Nephron (organoid): ENCODE results near the gene ZNF343.

Experiments
- H3K27ac Mint-ChIP-seq, 3 experiments: 2 replicates each; pipeline ENCODE4 v1.8.0; 2020; ENCODE audit warnings: mixed read lengths in 3 of 3, mild to moderate bottlenecking in 2 of 3, moderate library complexity in 1 of 3
- H3K27me3 Mint-ChIP-seq: 2 replicates; pipeline ENCODE4 v1.8.0; 2021; ENCODE audit warnings: low read depth, mild to moderate bottlenecking, moderate library complexity, mixed read lengths
- H3K36me3 Mint-ChIP-seq: 2 replicates; pipeline ENCODE4 v1.8.0; 2020; ENCODE audit warnings: low read depth, mixed read lengths
- H3K4me1 Mint-ChIP-seq: 2 replicates; pipeline ENCODE4 v1.8.0; 2020; ENCODE audit warnings: mixed read lengths
- H3K4me3 Mint-ChIP-seq, 3 experiments: 2 replicates each; pipeline ENCODE4 v1.8.0; 2020; ENCODE audit warnings: mild to moderate bottlenecking in 3 of 3, mixed read lengths in 3 of 3, moderate library complexity in 2 of 3
- H3K9me3 Mint-ChIP-seq: 2 replicates; pipeline ENCODE4 v1.8.0; 2020; ENCODE audit warnings: mixed read lengths
- TF ChIP-seq, protein P1 (sequence below), 3 experiments: fragments of 200-600 bp; sonication (generic); IDR thresholded peaks; one replicate each; pipeline ENCODE4 v1.5.0; 2021; ENCODE audit warnings: antibody characterized with exemption in 3 of 3; ENCODE audit not compliant: unreplicated experiment in 3 of 3

Gene ZNF343

GRCh38 chr20:2446845-2447244 is 61.9 kb downstream of the ZNF343 start:
- H3K9me3 Mint-ChIP-seq = no peaks in the 10 kb centered on the region
- no peaks in the 10 kb centered on the region for H3K4me1 Mint-ChIP-seq
- no peaks in the 10 kb centered on the region for H3K27me3 Mint-ChIP-seq
- H3K27ac Mint-ChIP-seq = no peak overlapping the region
- H3K36me3 Mint-ChIP-seq = no peaks in the 10 kb centered on the region
- TF ChIP-seq, protein P1, sequence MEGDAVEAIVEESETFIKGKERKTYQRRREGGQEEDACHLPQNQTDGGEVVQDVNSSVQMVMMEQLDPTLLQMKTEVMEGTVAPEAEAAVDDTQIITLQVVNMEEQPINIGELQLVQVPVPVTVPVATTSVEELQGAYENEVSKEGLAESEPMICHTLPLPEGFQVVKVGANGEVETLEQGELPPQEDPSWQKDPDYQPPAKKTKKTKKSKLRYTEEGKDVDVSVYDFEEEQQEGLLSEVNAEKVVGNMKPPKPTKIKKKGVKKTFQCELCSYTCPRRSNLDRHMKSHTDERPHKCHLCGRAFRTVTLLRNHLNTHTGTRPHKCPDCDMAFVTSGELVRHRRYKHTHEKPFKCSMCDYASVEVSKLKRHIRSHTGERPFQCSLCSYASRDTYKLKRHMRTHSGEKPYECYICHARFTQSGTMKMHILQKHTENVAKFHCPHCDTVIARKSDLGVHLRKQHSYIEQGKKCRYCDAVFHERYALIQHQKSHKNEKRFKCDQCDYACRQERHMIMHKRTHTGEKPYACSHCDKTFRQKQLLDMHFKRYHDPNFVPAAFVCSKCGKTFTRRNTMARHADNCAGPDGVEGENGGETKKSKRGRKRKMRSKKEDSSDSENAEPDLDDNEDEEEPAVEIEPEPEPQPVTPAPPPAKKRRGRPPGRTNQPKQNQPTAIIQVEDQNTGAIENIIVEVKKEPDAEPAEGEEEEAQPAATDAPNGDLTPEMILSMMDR (IDR thresholded peaks at IDR 0.05; ENCODE audit: unreplicated experiment in 3 of 3) = no peak
- no peak overlapping the region for H3K4me3 Mint-ChIP-seq
